Hematopoietic multipotent progenitor cell (in vitro differentiated cells): ENCODE measurements around the gene SENP6. TPM values are rescaled to one million over a fixed set of nuclear protein-coding genes. Genes with fewer than 3 reads are reported as not detected.
A peak's percentile ranks its signal among the peaks of the same experiment; 100 is the strongest.
"Not testable (repeated sequence)": the region's sequence is repeated elsewhere in the genome, so short reads cannot be mapped to it uniquely, and the experiment has no call there.

Experiments
- DNase-seq, 3 donors: peaks; one replicate each; pipeline ENCODE4 v3.0.0-alpha.2; 2011 to 2015; ENCODE audit warnings: low read depth in 2 of 3, low spot score in 2 of 3
- total RNA-seq: library from RNA; depleted of rRNA; stranded (reverse); fragments of >200 nt; gene quantifications from one replicate; pipeline ENCODE4 v1.2.3, GENCODE V29; 2012

Gene SENP6
- 48.2 TPM for total RNA-seq

GRCh38 chr6:75601304-75602245, at the start of gene SENP6:
SENP6 (plus strand) TSS chr6:75601880; CDS start chr6:75602525, 645 bp downstream.
- peak; percentile 76 to 84 (median 82) for DNase-seq

- DNase-seq: no peak
Observed at GRCh38 chr6:75556240-75556639, 45.4 kb upstream of the SENP6 start.

- no peak for DNase-seq
Observed at GRCh38 chr6:75557068-75557467, 44.6 kb upstream of the SENP6 start.

- peak in 1 of 3 donors; percentile 10 for DNase-seq
Observed at GRCh38 chr6:75563032-75563431, 38.6 kb upstream of the SENP6 start.

- DNase-seq: no peak
Observed at GRCh38 chr6:75566137-75566767, 35.4 kb upstream of the SENP6 start.

GRCh38 chr6:75568100-75568499, 33.6 kb upstream of the SENP6 start:
- DNase-seq: no peak

- no peak for DNase-seq
Observed at GRCh38 chr6:75568965-75569364, 32.7 kb upstream of the SENP6 start.

GRCh38 chr6:75570671-75571070, 31.0 kb upstream of the SENP6 start:
- not testable (repeated sequence) for DNase-seq

- no peak for DNase-seq
Observed at GRCh38 chr6:75572072-75572471, 29.6 kb upstream of the SENP6 start.

- no peak for DNase-seq
Observed at GRCh38 chr6:75579951-75580350, 21.7 kb upstream of the SENP6 start.

GRCh38 chr6:75581231-75581630, 20.4 kb upstream of the SENP6 start:
- no peak for DNase-seq

GRCh38 chr6:75584552-75584951, 17.1 kb upstream of the SENP6 start:
- not testable (repeated sequence) for DNase-seq

GRCh38 chr6:75588948-75589347, 12.7 kb upstream of the SENP6 start:
- no peak for DNase-seq

GRCh38 chr6:75590370-75590769, 11.3 kb upstream of the SENP6 start:
- no peak for DNase-seq

GRCh38 chr6:75596380-75596779, 5.3 kb upstream of the SENP6 start:
- not testable (repeated sequence) for DNase-seq

- no peak for DNase-seq
Observed at GRCh38 chr6:75600768-75601167, 912 bp upstream of the SENP6 start.

- DNase-seq: peak in 1 of 3 donors; percentile 48
Observed at GRCh38 chr6:75602246-75603105, 796 bp downstream of the SENP6 start.

- DNase-seq: no peak
Observed at GRCh38 chr6:75603106-75603420, 1.4 kb downstream of the SENP6 start.

GRCh38 chr6:75604294-75604693, 2.6 kb downstream of the SENP6 start:
- DNase-seq: no peak

- DNase-seq: no peak
Observed at GRCh38 chr6:75605635-75606034, 4.0 kb downstream of the SENP6 start.

GRCh38 chr6:75608304-75608703, 6.6 kb downstream of the SENP6 start:
- no peak for DNase-seq
